Kidney glomerular epithelial cell (primary cell): ENCODE data around the gene MGA.
A peak's percentile ranks its signal among the peaks of the same experiment; 100 is the strongest.

Experiments
- DNase-seq: peaks from one replicate; lab custom pipeline; 2025; lab: John Stamatoyannopoulos, UW

MGA gene

GRCh38 chr15:41658689-41659088 is 1.5 kb upstream of the MGA start:
- DNase-seq, result no peak

GRCh38 chr15:41659190-41659589 is 1.0 kb upstream of the MGA start:
- DNase-seq, result no peak

- no peak for DNase-seq
Measured at GRCh38 chr15:41659855-41660234, 360 bp upstream of the MGA start.

GRCh38 chr15:41661078-41661517 is 893 bp downstream of the MGA start:
- no peak for DNase-seq

- DNase-seq, result peak; percentile 64
Measured at GRCh38 chr15:41661518-41662225, 1.5 kb downstream of the MGA start.

GRCh38 chr15:41666353-41666920 is 6.2 kb downstream of the MGA start:
- DNase-seq, result peak; percentile 8

GRCh38 chr15:41669701-41670100 is 9.5 kb downstream of the MGA start:
- no peak for DNase-seq

- no peak for DNase-seq
Measured at GRCh38 chr15:41671656-41672648, 11.7 kb downstream of the MGA start.

- no peak for DNase-seq
Measured at GRCh38 chr15:41675337-41675736, 15.1 kb downstream of the MGA start.

- DNase-seq, result no peak
Measured at GRCh38 chr15:41678742-41679141, 18.5 kb downstream of the MGA start.

- DNase-seq, result no peak
Measured at GRCh38 chr15:41683955-41684354, 23.8 kb downstream of the MGA start.

- no peak for DNase-seq
Measured at GRCh38 chr15:41688671-41689070, 28.5 kb downstream of the MGA start.

- DNase-seq, result no peak
Measured at GRCh38 chr15:41689083-41689482, 28.9 kb downstream of the MGA start.

- no peak for DNase-seq
Measured at GRCh38 chr15:41689834-41690233, 29.6 kb downstream of the MGA start.

GRCh38 chr15:41690636-41691035 is 30.4 kb downstream of the MGA start:
- DNase-seq, result no peak

GRCh38 chr15:41691471-41691870 is 31.3 kb downstream of the MGA start:
- DNase-seq, result no peak

GRCh38 chr15:41692049-41692448 is 31.8 kb downstream of the MGA start:
- DNase-seq, result no peak

GRCh38 chr15:41693757-41694156 is 33.6 kb downstream of the MGA start:
- DNase-seq, result no peak

- DNase-seq, result no peak
Measured at GRCh38 chr15:41695750-41696436, 35.7 kb downstream of the MGA start.

- peak; percentile 17 for DNase-seq
Measured at GRCh38 chr15:41698779-41699178, 38.6 kb downstream of the MGA start.

- no peak for DNase-seq
Measured at GRCh38 chr15:41703120-41703519, 42.9 kb downstream of the MGA start.

GRCh38 chr15:41713047-41713446 is 52.8 kb downstream of the MGA start:
- DNase-seq, result no peak
